C4-2B (cell line): ENCODE data around the gene ZNF888.

Experiments
- CTCF ChIP-seq: fragments of 450-650 bp; conservative IDR thresholded peaks from 2 replicates; pipeline ENCODE4 v1.5.1; 2017; ENCODE audit warnings: mild to moderate bottlenecking
- ZFX ChIP-seq: fragments of 450-650 bp; IDR thresholded peaks from 2 replicates; pipeline ENCODE4 v1.6.1; 2017

GRCh38 chr19:52889076-52889475 is 34.2 kb downstream of the ZNF888 start:
- TF ChIP-seq CTCF (no peak), ZFX (no peak)
